Ovary (tissue), 9 donors: ENCODE measurements around the gene TDRD9. TPM values are rescaled to one million over a fixed set of nuclear protein-coding genes. Genes with fewer than 3 reads are reported as not detected.

ENCODE experiments used
- DNase-seq, 5 donors: peaks; one replicate each; pipeline ENCODE4 v3.0.0-alpha.2; 2019 to 2020
- H3K27ac ChIP-seq, 2 donors: fragments of 200-600 bp; one replicate each; pipeline versions ENCODE4 v1.5.1 to v1.8.0; 2019 to 2022
- H3K27me3 ChIP-seq: fragments of 200-600 bp; one replicate; pipeline ENCODE4 v1.8.0; 2022
- H3K36me3 ChIP-seq: fragments of 200-600 bp; sonication (generic); one replicate; pipeline ENCODE4 v1.5.1; 2019
- H3K4me1 ChIP-seq: one replicate; pipeline ENCODE4 v1.8.1; 2013; ENCODE audit warnings: mild to moderate bottlenecking, moderate library complexity; ENCODE audit not compliant: insufficient read depth
- H3K4me3 ChIP-seq: fragments of 200-600 bp; sonication (generic); one replicate; pipeline ENCODE4 v1.5.1; 2017
- H3K9me3 ChIP-seq, 2 donors: fragments of 200-600 bp in 1 of 2; sonication (generic) in 1 of 2; one replicate each; pipeline versions ENCODE4 v1.5.1 to v1.8.1; 2013 to 2019; ENCODE audit warnings: mild to moderate bottlenecking in 1 of 2, moderate library complexity in 1 of 2
- CTCF ChIP-seq, 3 donors: fragments of 450-650 bp in 2 of 3; fragments of 200-600 bp in 1 of 3; IDR thresholded peaks; one replicate each; pipeline versions ENCODE4 v1.5.1 to v1.8.0; 2016 to 2022; ENCODE audit warnings: antibody characterized with exemption in 3 of 3, mild to moderate bottlenecking in 1 of 3
- EP300 ChIP-seq: sonication (generic); formaldehyde crosslinking; IDR thresholded peaks from one replicate; pipeline ENCODE4 v1.6.1; 2017; ENCODE audit warnings: antibody characterized with exemption
- POLR2A ChIP-seq: fragments of 450-650 bp; IDR thresholded peaks from one replicate; pipeline ENCODE4 v1.6.1; 2017; ENCODE audit warnings: antibody characterized with exemption, mild to moderate bottlenecking, moderate library complexity
- WGBS, 3 donors: extraction: QIAGEN DNeasy Blood & Tissue Kit in 1 of 3; methylation state at CpG; one replicate each; pipeline versions ENCODE4 v1.1.5 to v1.1.7; 2013 to 2017; 5-methylcytosine and 5-hydroxymethylcytosine counted together
- intact Hi-C, 4 donors: fragments of 100-400 bp; cut with DNase I; formaldehyde crosslinking; loops; one replicate each; pipeline versions ENCODE4 v1.11.0 to v1.15.1; 2022 to 2023
- polyA plus RNA-seq, 2 donors: library from polyadenylated mRNA; stranded (reverse); fragments of 200-250 nt in 1 of 2; fragments of 350-450 nt in 1 of 2; fragmentation: Illumina TruSeq in 1 of 2; extraction: RNeasy Lipid Tissue Mini Kit (QIAGEN cat#74804) in 1 of 2; gene quantifications; one replicate each; pipeline ENCODE4 v1.2.3, GENCODE V29; 2013 to 2014
- total RNA-seq, 7 donors: library from RNA; depleted of rRNA in 2 of 7; stranded (reverse); fragments of >200 nt in 2 of 7; fragmentation: NEBNext Ultra II Directional in 3 of 7; extraction: Animal tissue kit (Norgen Biotek cat#: 25700) in 3 of 7; gene quantifications; one replicate each; pipeline versions ENCODE4 v1.1.0 to v1.2.4, GENCODE V29; 2016 to 2023
- donor health status: DM: no; HTN: no; CAD: no; lungs with moderate emphysema.
- donor health status: DM: no; HTN: no; CAD: no.
- donor health status: Bipolar disorder and iron deficiency.
- donor health status: DM: yes; HTN: yes; CAD: no.
- donor health status: DM: no; HTN: no; CAD: no.
- donor health status: DM: yes; HTN: yes; CAD: no.

The TDRD9 gene
- total and polyA plus RNA-seq, 9 donors, result 0.23 to 5.1 (median 0.83) TPM

DNA sequence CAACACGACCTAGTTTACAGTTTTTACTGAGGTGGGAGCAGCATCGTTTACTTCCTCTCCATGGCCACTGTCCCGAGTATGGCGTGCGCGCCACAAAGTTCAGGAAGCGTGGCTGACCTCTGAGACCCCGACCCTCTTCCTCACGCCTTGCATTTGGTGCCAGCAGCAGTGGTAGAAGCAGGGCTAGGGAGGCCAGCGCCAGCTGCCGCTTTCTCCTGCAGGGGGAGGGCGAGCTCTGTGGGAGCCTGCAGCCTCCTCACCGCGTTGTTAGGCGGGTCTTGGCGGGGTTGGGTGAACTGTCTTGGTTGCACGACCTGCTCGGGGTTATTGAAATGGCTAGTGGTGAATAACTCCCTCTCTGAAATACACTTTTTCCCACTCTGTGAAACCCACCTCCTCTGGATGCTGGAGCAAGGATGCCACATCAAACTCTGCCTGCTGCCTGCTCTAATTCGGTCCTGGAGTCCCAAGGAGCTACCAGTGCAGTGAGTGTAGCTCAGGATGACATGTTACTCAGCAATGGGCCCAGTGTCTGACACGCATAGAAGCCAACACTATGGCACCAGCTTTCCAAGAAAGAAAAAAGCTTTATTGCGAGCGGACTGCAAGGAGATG lies 22.3 kb upstream of the TDRD9 start:
- no peaks in the 10 kb centered on the region for H3K4me1 ChIP-seq
- no peak overlapping the region for H3K4me3 ChIP-seq
- H3K36me3 ChIP-seq, result no peaks in the 10 kb centered on the region
- TF ChIP-seq EP300, result no peak
- no peak for TF ChIP-seq POLR2A
- TF ChIP-seq CTCF (IDR thresholded peaks at IDR 0.05), result no peak
- intact Hi-C loops, result loop anchor here in 1 of 4 donors (5.0 kb wide), 1 partner anchor 99 kb away; no protein-coding TSS in a partner anchor
- no peak for DNase-seq
- WGBS, 3 donors, result 46 to 50% (median 49%) methylated on average over 22 of the region's 22 CpGs
- no peaks in the 10 kb centered on the region for H3K9me3 ChIP-seq
- no peaks in the 10 kb centered on the region for H3K27me3 ChIP-seq
- H3K27ac ChIP-seq, result no peak overlapping the region

DNA sequence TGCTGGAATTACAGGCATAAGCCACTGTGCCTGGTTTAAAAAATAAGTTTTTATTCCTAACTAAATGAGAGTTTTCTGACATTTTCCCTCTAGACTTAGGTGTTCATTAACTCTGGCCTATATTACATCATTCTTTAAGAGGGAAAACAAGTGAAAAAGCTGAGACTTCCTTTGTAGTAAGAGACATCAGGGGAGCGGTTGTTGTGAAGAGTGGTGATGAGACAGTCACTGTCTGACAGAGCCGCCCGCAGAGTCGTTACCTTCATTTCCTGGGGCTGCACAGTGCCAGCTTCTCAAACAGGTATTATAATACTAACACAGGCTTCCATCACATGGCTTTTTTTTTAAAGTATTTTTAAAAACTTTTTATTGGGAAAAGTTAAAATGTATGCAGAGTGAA lies 19.7 kb upstream of the TDRD9 start:
- intact Hi-C loops, result loop anchor here in 1 of 4 donors (5.0 kb wide), 1 partner anchor 101 kb away; no protein-coding TSS in a partner anchor
- Histone ChIP-seq H3K27me3 (no peaks in the 10 kb centered on the region), H3K36me3 (no peaks in the 10 kb centered on the region), H3K4me3 (no peak overlapping the region), H3K9me3 (no peaks in the 10 kb centered on the region), H3K4me1 (no peaks in the 10 kb centered on the region), H3K27ac (no peak overlapping the region)
- DNase-seq, result no peak
- WGBS, 3 donors, result 92 to 98% (median 95%) methylated on average over 4 of the region's 4 CpGs
- no peak for TF ChIP-seq POLR2A
- TF ChIP-seq CTCF (IDR thresholded peaks at IDR 0.05), result no peak
- no peak for TF ChIP-seq EP300

GRCh38 chr14:103909531-103910261 lies 18.6 kb upstream of the TDRD9 start:
- peak in 1 of 5 donors; percentile 26 for DNase-seq
- WGBS, 3 donors, result 71 to 82% (median 74%) methylated on average over 26 of the region's 26 CpGs
- Histone ChIP-seq H3K36me3 (no peaks in the 10 kb centered on the region), H3K4me3 (no peak overlapping the region), H3K27ac (no peak overlapping the region), H3K9me3 (no peaks in the 10 kb centered on the region), H3K4me1 (no peaks in the 10 kb centered on the region), H3K27me3 (no peaks in the 10 kb centered on the region)
- TF ChIP-seq EP300, result no peak
- intact Hi-C loops, result loop anchor here (2.0 to 10.0 kb wide), 3 partner anchors 101 to 335 kb away; no protein-coding TSS in a partner anchor

DNA sequence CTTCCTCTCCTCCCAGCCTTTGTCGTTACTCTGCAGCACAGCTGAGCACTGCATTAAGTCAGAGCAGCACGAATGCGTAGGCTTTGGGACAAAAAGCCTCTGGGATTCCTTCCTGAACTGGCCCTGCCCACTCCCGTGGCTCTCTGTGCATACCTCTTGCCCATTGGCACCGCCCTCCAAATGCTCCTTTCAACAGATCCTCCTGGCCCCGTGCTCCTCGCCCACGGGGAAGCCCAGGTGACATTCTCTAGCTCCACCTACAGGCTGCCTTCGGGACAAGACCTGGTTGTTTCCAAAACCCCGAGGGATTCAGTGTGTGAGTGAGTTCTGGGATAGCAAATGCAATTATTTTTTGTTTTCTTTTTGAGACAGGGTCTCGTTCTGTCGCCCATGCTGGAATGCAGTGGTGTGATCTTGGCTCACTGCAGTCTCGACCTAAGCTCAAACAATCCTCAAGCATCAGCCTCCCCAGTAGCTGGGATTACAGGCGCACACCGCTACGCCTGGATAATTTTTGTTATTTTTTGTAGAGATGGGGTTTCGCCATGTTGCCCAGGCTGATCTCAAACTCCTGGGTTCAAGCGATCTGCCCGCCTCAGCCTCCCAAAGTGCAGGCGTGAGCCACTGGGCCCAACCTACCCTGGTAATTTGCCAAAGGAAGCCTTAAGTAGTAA lies 17.9 kb upstream of the TDRD9 start:
- no peaks in the 10 kb centered on the region for H3K9me3 ChIP-seq
- 19 to 22% (median 21%) methylated on average over 20 of the region's 20 CpGs for WGBS, 3 donors
- no peaks in the 10 kb centered on the region for H3K27me3 ChIP-seq
- no peaks in the 10 kb centered on the region for H3K36me3 ChIP-seq
- H3K27ac ChIP-seq, result no peak overlapping the region
- intact Hi-C loops, result loop anchor here in 3 of 4 donors (2.0 to 10.0 kb wide), 3 partner anchors 102 to 336 kb away; no protein-coding TSS in a partner anchor
- no peaks in the 10 kb centered on the region for H3K4me1 ChIP-seq
- no peak overlapping the region for H3K4me3 ChIP-seq
- peak; percentile 75 to 82 (median 81) for DNase-seq
- TF ChIP-seq EP300 (no peak), POLR2A (no peak), CTCF (IDR thresholded peaks at IDR 0.05) (peak; percentile 63 to 85 (median 74))
